Activated naive CD4-positive, alpha-beta T cell treated with anti-CD3 and anti-CD28 coated beads for 36 hours (primary cell): ENCODE data around the gene TMEM183A. TPM values are rescaled to one million over a fixed set of nuclear protein-coding genes. Genes with fewer than 3 reads are reported as not detected.
"Not testable (repeated sequence)": the region's sequence is repeated elsewhere in the genome, so short reads cannot be mapped to it uniquely, and the experiment has no call there.

ENCODE experiments used
- CTCF ChIA-PET: fragments of 350-600 bp; sonication (Branson Sonifier 250); formaldehyde crosslinking; loops from one replicate; lab custom pipeline; 2021; ENCODE audit warnings: antibody characterized with exemption; lab: Charles Lee
- DNase-seq: peaks from one replicate; pipeline ENCODE4 v3.0.0-alpha.2; 2020
- H3K27ac Mint-ChIP-seq: one replicate; pipeline ENCODE4 v1.8.0; 2021; ENCODE audit warnings: mild to moderate bottlenecking, mixed read lengths
- H3K27me3 Mint-ChIP-seq: one replicate; pipeline ENCODE4 v1.8.0; 2021; ENCODE audit warnings: low read depth, mixed read lengths
- H3K36me3 Mint-ChIP-seq: one replicate; pipeline ENCODE4 v1.8.0; 2021; ENCODE audit warnings: low read depth, mixed read lengths
- H3K4me1 Mint-ChIP-seq: one replicate; pipeline ENCODE4 v1.8.0; 2021; ENCODE audit warnings: low read depth, mixed read lengths
- H3K4me3 Mint-ChIP-seq: one replicate; pipeline ENCODE4 v1.8.0; 2021; ENCODE audit warnings: mild to moderate bottlenecking, moderate library complexity, mixed read lengths
- H3K9me3 Mint-ChIP-seq: one replicate; pipeline ENCODE4 v1.8.0; 2021; ENCODE audit warnings: mixed read lengths
- intact Hi-C: fragments of 100-400 bp; cut with micrococcal nuclease; formaldehyde crosslinking; loops from one replicate; pipeline ENCODE4 v1.15.1; 2023
- total RNA-seq, 2 experiments: library from RNA; stranded (reverse); gene quantifications; one replicate each; pipeline ENCODE4 v1.2.3, GENCODE V29; 2021

Gene TMEM183A
- total RNA-seq, 2 experiments from 2014 or later = 80.3 to 90.6 TPM

DNA sequence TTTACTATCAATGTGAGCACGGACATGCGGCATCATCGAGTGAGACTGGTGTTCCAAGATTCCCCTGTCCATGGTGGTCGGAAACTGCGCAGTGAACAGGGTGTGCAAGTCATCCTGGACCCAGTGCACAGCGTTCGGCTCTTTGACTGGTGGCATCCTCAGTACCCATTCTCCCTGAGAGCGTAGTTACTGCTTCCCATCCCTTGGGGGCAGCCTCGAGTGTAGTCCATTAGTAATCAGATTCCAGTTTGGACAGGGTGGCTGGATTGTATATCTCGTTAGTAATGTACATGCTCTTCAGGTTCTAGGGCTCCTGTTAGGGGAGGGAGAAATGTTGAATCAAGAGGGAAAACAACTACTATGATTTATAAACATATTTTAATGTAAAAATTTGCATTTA is 15.7 kb downstream of the TMEM183A start:
- H3K27ac Mint-ChIP-seq, DNase-seq, H3K4me3 Mint-ChIP-seq, H3K9me3 Mint-ChIP-seq, H3K27me3 Mint-ChIP-seq, intact Hi-C loops: not testable (repeated sequence)
- CTCF ChIA-PET = interaction anchor here (0.6 to 1.6 kb wide), 5 partner anchors 15 to 170 kb away, joined by 3 to 8 read pairs (median 4); partner anchors contain the start of gene TMEM183A
- Mint-ChIP-seq H3K4me1 (peaks cover 10% of the 10 kb centered on the region), H3K36me3 (peaks cover 16% of the 10 kb centered on the region)

- DNase-seq = no peak
Observed at GRCh38 chr1:203025686-203026030, 18.5 kb downstream of the TMEM183A start.

GRCh38 chr1:203026031-203026665 is 19.0 kb downstream of the TMEM183A start, which contains the start of gene PPFIA4:
PPFIA4 (plus strand) TSS chr1:203026491; CDS start chr1:203039009, 12,518 bp downstream.
- Mint-ChIP-seq H3K4me3 (peak within 1 kb of the TSS; percentile 70), H3K27ac (peak within 1 kb of the TSS; percentile 32), H3K36me3 (peaks cover 10% of the 10 kb centered on the region), H3K9me3 (no peaks in the 10 kb centered on the region), H3K27me3 (peaks cover 2% of the 10 kb centered on the region), H3K4me1 (peaks cover 10% of the 10 kb centered on the region)
- CTCF ChIA-PET = interaction anchor here (0.9 to 7.1 kb wide), 2 partner anchors 8 to 15 kb away, joined by 4 to 64 read pairs; no protein-coding TSS in a partner anchor
- intact Hi-C loops = loop anchor here (1.0 to 5.0 kb wide), 3 partner anchors 19 to 301 kb away; partner anchors contain the start of gene TMEM183A
- peak; percentile 88 for DNase-seq

More at GRCh38 chr1:203025686-203026030, 18.5 kb downstream of the TMEM183A start:
- CTCF ChIA-PET = interaction anchor here (0.9 to 7.1 kb wide), 2 partner anchors 9 to 16 kb away, joined by 4 to 64 read pairs; no protein-coding TSS in a partner anchor
- Mint-ChIP-seq H3K9me3 (no peaks in the 10 kb centered on the region), H3K27ac (peak overlapping the region; percentile 32), H3K36me3 (peaks cover 11% of the 10 kb centered on the region), H3K27me3 (peaks cover 2% of the 10 kb centered on the region), H3K4me3 (peak overlapping the region; percentile 43), H3K4me1 (peaks cover 10% of the 10 kb centered on the region)
- intact Hi-C loops = loop anchor here (1.0 to 5.0 kb wide), 3 partner anchors 18 to 302 kb away; partner anchors contain the start of gene TMEM183A

DNA sequence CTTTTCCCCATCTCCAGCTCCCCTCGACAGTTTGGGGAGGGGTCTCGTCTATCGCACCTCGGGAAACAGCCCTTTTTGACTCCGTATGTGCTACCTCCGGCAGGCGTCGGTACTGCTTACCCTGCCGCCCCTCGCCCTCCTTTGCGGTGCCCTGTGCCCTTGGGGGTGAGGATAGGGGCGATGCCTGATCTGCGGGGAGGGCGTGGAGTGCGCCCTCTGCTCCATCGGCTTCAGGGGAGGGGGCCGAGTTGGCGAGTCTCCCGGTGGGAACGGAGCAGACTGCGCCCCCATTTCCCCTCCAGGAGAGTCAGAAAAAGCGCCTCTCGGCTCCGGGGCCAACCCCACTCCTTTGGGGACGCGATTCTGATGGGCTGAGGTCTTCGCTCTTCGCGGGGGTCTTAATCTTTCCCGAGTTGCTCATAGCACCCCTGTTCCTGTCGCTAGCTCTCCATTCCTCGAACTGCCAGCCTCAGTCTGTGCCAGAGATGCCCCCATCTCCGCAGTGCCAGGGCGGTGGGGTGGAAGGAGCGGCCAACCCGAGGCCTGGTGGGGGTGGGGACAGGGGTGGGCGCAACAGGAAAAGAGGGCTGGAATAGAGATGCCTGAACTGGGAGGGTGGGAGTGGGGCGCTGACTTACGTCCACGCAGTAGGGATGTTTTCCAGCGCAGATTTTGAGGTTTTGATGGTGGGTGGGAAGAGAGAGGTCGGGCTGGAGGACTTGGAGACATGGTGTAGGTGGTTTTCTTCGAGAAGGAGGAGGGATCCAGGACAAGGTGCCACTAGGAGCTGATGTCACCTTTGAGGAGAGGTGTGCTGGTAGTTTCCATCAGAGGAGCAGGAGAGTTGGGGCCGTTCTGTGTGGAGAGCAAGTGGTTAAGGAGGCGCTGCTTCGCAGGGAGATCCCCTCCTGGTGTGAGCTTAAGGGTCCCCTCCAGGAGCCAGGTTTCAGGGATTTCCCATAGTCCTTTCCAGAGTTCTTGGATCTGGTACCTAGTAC is 19.8 kb downstream of the TMEM183A start:
- no peak overlapping the region for H3K27ac Mint-ChIP-seq
- DNase-seq = no peak
- no peaks in the 10 kb centered on the region for H3K9me3 Mint-ChIP-seq
- H3K4me3 Mint-ChIP-seq = peak overlapping the region; percentile 70
- H3K4me1 Mint-ChIP-seq = peaks cover 10% of the 10 kb centered on the region
- CTCF ChIA-PET = interaction anchor here (0.9 to 7.1 kb wide), 3 partner anchors 8 to 189 kb away, joined by 4 to 64 read pairs (median 10); no protein-coding TSS in a partner anchor
- peaks cover 10% of the 10 kb centered on the region for H3K36me3 Mint-ChIP-seq
- intact Hi-C loops = loop anchor here (1.0 to 5.0 kb wide), 3 partner anchors 20 to 300 kb away; partner anchors contain the start of gene TMEM183A
- H3K27me3 Mint-ChIP-seq = peaks cover 2% of the 10 kb centered on the region

DNA sequence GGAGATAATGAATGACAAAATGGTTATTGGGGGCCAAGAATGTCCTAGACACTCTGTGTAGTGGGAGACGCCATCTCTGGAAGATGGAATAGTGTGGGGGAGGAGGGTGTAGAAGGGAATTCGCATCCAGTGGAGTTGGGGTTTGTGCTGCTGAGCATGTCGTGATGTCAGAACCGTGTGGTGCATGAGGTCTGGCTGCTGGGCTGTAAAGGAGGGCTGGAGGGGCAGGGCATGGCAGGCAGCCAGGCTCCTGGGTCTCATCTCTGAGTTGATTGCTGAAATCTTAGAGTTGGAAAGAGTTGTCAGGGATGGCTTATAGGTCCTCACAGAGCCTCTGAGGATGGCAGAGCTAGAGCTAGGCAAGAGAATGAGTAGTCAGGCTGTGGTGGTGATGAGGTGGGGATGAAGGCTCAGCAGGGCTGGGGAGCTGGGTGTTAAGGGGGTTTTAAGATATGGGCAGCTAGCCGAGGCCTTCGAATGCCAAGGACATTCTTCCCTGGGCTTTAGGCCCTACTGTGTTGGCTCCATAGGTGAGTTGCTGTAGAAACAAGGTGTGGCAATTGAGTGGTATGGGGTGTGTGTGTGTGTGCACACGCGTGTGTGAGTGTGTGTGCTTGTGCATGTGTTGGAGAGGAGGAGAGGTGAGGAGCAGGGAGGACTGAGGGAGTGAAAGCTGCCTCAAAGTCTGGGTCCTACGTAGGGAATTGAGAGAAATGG is 21.1 kb downstream of the TMEM183A start:
- intact Hi-C loops = loop anchor here (5.0 kb wide), 1 partner anchor 299 kb away; no protein-coding TSS in a partner anchor
- peaks cover 8% of the 10 kb centered on the region for H3K36me3 Mint-ChIP-seq
- H3K27me3 Mint-ChIP-seq = peaks cover 2% of the 10 kb centered on the region
- H3K4me3 Mint-ChIP-seq = no peak overlapping the region
- H3K9me3 Mint-ChIP-seq = no peaks in the 10 kb centered on the region
- no peak overlapping the region for H3K27ac Mint-ChIP-seq
- CTCF ChIA-PET = interaction anchor here (1.2 to 7.1 kb wide), 4 partner anchors 8 to 239 kb away, joined by 4 to 64 read pairs (median 8); no protein-coding TSS in a partner anchor
- DNase-seq = no peak
- H3K4me1 Mint-ChIP-seq = peaks cover 10% of the 10 kb centered on the region

DNA sequence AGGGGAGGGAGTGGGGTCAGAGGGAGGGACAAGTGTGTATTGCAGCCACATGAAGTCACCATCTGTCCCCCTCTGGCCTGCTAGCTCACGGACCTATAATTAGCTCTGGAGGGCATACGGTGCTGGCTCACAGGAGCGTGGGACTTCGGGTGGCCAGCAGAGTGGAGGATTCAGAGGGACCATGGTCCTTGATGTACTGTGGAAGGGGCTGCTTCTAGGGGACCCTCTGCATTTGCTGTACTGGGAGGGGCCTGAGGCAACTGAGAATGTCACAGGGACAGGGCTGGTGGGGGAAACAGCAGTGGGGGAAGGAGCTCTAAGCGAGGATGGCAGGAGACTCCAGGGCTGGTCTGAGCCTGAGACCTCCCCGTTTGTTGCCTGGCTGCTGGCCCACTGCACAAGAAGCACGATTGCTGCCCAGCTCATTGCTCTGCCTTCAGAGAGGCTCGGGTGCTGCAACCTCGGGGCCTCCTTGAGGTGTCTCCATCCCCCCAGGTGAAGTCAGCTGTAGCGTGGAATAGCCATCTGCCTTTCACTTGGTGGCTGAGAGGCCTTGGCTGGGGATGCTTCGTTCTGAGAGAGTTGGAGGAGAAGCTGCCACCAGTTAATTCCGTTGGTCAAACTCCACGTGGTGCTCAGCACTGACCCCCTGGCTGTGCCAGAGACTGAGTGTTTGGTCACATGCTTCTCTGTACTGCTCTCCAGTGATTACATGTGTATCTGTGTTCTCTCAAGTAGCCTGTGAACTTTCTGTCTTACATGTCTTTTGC is 21.8 kb downstream of the TMEM183A start:
- Mint-ChIP-seq H3K27me3 (peaks cover 2% of the 10 kb centered on the region), H3K4me1 (peaks cover 10% of the 10 kb centered on the region), H3K27ac (no peak overlapping the region), H3K4me3 (no peak overlapping the region), H3K9me3 (no peaks in the 10 kb centered on the region), H3K36me3 (peaks cover 5% of the 10 kb centered on the region)
- DNase-seq = no peak
- CTCF ChIA-PET = interaction anchor here (1.2 to 7.1 kb wide), 4 partner anchors 7 to 238 kb away, joined by 4 to 64 read pairs (median 8); no protein-coding TSS in a partner anchor
- intact Hi-C loops = loop anchor here (5.0 kb wide), 1 partner anchor 298 kb away; no protein-coding TSS in a partner anchor

DNA sequence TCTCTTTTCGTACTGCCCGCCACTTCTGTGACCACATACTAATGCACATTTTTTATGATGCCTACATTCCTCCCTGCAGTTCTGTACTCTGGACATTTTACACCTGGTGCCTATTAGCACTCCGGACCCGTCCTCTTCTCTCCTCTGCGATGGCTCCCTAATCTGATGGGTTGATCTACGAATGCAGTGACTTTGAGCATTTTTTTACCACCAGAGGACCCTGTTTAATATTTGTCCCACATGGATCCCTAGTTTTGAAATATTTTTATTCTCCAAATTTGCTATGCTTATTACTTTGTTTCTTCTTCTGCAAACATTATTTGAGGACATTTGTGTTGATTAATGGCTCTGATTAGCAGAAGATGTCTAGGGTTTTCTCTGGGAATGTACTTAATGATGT is 24.3 kb downstream of the TMEM183A start:
- Mint-ChIP-seq H3K9me3 (no peaks in the 10 kb centered on the region), H3K27ac (no peak overlapping the region), H3K4me3 (no peak overlapping the region), H3K36me3 (no peaks in the 10 kb centered on the region), H3K4me1 (peaks cover 4% of the 10 kb centered on the region), H3K27me3 (peaks cover 2% of the 10 kb centered on the region)
- CTCF ChIA-PET = interaction anchor here (0.6 to 1.3 kb wide), 3 partner anchors 110 to 641 kb away, joined by 3 to 6 read pairs (median 3); no protein-coding TSS in a partner anchor
- intact Hi-C loops = no loop called here
- no peak for DNase-seq

- no peak overlapping the region for H3K4me3 Mint-ChIP-seq
- intact Hi-C loops = no loop called here
- no peak for DNase-seq
- CTCF ChIA-PET = interaction anchor here (2.6 kb wide), 1 partner anchor 183 kb away, joined by 8 read pairs; no protein-coding TSS in a partner anchor
- no peaks in the 10 kb centered on the region for H3K36me3 Mint-ChIP-seq
- no peaks in the 10 kb centered on the region for H3K27me3 Mint-ChIP-seq
- no peaks in the 10 kb centered on the region for H3K9me3 Mint-ChIP-seq
- H3K27ac Mint-ChIP-seq = no peak overlapping the region
- H3K4me1 Mint-ChIP-seq = no peaks in the 10 kb centered on the region
Observed at GRCh38 chr1:203033287-203033686, 26.1 kb downstream of the TMEM183A start.

DNA sequence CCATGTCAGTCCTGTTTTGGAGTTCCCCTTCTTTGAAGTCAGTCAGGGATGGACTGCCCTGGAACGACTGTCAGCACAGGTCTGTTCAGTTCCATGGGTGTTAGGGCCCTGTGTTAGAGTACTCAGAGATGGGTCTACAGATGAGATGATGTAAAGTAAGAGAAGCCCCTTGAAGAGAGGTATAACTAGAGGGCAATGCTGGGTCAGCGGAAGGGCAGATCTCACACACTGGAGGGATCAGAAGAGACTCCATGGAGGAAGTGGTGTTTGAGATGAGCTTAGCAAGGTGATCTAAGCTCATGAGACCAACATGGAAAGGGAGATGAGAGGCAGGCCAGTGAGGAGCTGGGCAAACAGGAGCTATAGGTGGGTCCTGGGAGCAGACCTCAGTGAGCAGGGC is 26.7 kb downstream of the TMEM183A start:
- no peaks in the 10 kb centered on the region for H3K36me3 Mint-ChIP-seq
- intact Hi-C loops = no loop called here
- no peak for DNase-seq
- CTCF ChIA-PET = interaction anchor here (0.6 to 2.6 kb wide), 5 partner anchors 8 to 416 kb away, joined by 3 to 8 read pairs (median 5); partner anchors contain the start of gene PPFIA4
- no peak overlapping the region for H3K27ac Mint-ChIP-seq
- no peaks in the 10 kb centered on the region for H3K9me3 Mint-ChIP-seq
- no peaks in the 10 kb centered on the region for H3K4me1 Mint-ChIP-seq
- no peaks in the 10 kb centered on the region for H3K27me3 Mint-ChIP-seq
- H3K4me3 Mint-ChIP-seq = no peak overlapping the region

DNA sequence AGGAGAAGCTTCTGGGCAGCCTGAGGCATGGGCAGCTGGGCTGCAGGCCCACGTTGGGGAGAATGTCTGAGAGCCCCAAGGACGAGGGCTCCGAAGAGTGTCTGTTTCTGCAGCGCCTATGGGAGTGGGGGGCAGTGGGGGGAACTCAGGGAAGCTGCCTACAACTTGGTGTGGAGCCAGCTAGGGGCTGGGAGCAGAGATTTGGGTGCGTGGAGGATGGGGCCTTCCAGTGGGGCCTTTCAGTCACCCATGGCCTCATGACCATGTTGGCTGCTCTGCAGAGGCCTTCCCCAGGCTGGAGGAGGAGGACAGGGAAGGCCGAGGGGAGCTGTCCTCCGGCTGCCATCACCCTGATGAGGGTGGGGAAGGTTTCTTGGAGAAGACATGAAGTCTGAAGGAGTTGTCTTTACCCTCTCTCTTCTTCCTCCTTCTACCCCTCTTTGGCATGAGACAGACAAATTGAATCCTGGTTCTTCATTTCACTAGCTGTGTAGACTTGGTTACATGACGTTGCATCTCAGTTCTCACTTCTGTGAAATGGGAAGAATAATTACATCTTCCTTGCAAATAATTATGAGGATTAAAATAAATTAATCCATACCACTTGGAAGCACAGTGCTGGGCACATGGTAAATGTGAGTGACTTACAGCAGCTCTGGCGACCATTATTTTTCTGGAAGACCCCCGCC is 27.4 kb downstream of the TMEM183A start:
- Mint-ChIP-seq H3K27ac (no peak overlapping the region), H3K36me3 (no peaks in the 10 kb centered on the region), H3K4me1 (no peaks in the 10 kb centered on the region), H3K27me3 (peaks cover 2% of the 10 kb centered on the region), H3K4me3 (no peak overlapping the region), H3K9me3 (no peaks in the 10 kb centered on the region)
- no peak for DNase-seq
- intact Hi-C loops = loop anchor here (5.0 kb wide), 1 partner anchor 303 kb away; no protein-coding TSS in a partner anchor
- CTCF ChIA-PET = interaction anchor here (0.6 to 2.8 kb wide), 6 partner anchors 8 to 415 kb away, joined by 3 to 11 read pairs (median 4); partner anchors contain the start of gene PPFIA4
